ENCODE data around the gene SMC4.
"Not testable (repeated sequence)": the region's sequence is repeated elsewhere in the genome, so short reads cannot be mapped to it uniquely, and the experiment has no call there.

The SMC4 gene

DNA sequence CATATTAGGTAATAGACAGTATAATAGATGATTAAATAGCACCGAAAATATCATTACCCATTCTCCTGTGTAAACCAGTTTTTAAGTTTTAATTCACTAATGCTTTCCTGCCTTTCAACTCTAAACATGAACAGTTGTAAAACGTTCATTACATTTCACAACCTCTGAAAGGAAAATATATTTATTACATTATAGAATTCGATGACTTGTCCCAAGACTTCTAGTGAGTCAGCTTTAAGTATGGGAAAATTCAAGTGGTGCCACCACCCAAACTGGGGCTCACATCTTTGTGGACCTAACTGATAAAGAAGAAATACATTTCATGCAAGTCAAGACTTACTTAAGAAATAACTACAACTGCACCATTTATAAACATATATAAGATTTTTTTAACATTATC, 48.1 kb downstream of the SMC4 start:
- DNase-seq, result no peak

DNA sequence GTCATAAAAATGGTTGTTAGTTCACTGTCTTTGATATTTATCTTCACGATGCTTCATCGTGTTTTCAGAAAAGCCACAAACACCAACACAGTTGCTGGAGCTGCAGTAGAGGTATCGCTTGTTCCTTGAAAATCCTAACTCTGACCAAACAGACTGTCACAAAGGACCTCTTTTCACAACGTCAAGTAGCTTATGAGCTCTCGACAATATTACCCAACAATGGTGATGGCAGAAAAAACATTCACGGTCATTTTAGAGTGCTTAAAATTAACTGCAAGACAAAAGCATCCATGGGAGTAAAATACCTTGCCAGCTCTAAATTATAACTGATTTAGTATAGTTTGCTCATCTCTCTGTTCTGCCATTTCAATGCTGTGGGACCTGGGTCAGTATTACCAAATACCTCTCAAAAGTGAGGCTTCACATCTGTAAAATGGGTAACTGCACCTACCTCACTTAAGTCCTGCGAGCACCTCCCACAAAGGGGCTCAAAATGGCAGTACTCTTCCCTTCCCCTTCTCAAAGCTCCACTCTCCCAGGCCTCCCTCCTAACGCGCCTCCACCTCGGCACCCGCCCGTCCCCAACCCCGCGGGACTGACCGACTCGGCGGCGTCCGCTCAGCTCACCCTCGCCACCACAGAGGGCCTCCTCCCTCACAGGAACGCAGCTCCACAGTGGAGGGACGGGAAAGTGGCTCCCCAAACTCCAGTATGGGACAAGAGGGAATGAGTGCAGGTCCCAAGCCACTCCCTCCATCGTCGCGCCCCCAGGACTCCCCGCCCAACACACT, 49.6 kb downstream of the SMC4 start:
- DNase-seq, result peak; percentile 63

DNA sequence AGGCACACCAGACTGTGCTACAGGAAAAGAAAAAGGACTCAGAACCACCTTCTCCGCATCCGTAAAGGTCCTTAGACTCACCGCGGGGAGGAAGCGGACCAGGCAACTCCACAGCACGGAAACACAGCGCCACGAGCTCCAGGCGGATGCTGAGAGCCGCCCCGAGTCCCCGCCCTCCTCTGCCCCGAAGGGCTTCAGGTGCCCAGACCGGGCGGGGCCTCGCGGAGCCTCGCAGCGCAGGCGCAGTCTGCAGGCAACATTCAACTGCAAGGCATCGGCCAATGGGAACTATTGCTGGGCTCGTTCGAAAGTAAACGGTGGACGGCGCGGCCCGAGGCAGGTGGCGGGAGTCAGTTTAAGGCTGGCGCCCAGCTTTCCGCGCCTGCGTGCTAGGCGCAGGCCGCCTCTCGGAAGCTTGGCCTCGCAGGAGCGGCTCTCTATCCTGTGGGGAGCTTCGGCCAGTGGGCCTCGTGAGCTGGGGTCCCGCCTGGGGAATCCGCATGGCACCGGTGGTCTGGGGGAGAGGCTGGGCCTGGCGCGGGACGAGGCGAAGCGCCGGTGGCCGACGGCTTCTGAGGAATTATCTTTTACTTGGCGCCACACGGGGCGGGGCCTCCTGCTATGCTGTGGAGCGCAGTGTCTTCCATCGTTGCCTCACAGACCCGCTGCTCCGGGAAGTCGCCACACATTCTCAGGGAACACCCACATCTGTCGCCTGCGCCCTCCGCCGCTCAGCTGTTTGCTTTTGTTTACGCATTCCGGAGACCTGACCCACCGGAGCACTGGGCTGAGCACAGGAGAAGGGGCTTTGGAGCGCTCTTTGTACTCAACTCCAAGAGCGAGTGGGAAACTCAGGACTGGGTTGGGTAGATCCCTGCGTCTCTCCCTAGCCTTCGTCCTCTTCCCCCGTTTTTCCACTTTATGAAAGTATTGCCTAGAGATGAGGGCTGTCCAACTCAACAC, 50.5 kb downstream of the SMC4 start, which contains the start of gene TRIM59:
TSS of gene TRIM59 (minus strand) at position 151 of the 963 bp plus-strand sequence. CDS start 10,603 bp downstream, outside the sequence.
- DNase-seq, result peak; percentile 89

DNA sequence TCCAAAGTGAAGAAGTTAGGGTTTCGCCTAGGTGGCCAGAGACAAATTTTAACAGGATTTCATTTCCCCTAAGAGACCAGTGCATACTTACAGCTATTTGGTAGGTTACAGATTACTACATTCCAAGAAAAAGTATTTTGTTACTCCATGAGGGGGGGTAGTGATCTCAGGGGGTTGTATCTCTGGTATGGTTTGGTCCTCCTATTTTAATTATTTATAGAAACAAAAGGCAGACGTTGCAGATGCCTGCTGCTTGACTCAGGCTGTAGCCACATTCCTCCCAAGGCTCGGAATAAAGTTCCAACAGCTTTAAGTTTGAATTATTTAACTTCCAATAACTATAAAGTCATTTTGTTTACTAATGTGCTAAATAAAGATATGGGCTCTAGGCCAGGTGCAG, 51.4 kb downstream of the SMC4 start:
- no peak for DNase-seq

DNA sequence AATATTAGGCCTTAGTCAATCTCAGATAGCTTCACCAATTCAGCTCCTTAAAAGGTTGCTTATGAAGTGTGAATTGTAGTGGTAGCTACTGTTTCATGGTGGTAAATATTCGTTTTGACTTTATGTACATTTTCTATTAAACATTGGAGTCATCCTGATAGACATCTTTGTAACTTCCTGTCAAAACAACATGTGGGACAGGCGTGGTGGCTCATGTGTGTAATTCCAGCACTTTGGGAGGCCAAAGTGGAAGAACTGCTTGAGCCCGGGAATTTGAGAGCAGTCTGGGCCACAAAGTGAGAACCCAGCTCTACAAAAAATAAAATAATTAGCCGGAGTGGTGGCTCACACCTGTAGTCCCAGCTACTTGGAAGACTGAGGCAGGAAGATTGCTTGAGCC, 52.2 kb downstream of the SMC4 start:
- DNase-seq, result no peak

DNA sequence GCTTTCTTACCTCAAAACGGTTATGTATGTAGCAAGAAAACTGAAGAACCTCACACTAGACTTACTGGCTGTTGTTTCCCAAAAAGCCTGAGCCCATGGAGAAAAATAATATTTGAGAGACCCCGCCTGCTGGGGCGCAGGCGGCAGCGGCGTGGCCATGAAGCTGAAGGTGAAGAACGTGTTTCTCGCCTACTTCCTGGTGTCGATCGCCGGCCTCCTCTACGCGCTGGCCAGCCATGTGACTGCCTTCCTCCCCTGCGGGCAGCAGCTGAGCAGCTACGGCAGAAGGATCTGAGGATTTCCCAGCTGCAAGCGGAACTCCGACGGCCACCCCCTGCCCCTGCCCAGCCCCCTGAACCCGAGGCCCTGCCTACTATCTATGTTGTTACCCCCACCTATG, 52.8 kb downstream of the SMC4 start:
- DNase-seq, result not testable (repeated sequence)

DNA sequence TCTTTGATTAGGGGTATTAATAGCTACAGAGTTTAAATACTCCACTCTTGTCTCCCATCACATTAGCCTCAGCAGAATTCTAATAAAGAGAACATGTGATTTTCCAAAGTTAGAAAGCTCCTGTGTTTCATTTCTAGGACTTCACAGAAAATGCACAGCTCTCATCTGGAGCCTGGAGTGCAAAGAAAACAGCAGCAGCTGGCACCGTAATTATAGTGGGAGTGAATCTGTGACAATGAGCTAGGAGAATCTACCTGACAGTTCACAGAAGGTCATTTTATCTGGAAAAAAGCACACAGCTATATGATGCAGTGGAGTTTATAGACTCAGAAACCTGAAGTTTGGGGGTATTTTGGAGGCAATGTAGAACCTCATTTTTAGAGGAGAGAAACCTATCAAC, 55.5 kb downstream of the SMC4 start:
- DNase-seq, result peak; percentile 24

DNA sequence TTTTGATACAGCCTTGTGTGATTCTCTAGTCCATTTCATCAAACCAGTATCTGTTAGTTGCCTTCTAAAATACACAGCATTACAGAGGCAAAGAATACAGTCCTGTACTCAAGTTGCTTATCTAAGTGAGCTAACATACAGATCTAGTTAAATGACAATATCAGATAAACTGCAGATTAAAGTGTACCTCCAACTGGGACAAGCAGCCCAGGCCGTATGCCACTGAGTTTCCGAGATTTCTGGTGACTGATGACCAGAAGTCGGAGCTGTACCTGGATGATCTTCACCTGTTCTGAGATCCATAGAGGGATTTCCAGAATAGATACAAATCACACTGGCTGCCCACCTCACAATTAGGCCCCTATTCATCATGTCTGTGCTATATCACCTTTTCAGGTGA, 56.4 kb downstream of the SMC4 start:
- DNase-seq, result no peak

DNA sequence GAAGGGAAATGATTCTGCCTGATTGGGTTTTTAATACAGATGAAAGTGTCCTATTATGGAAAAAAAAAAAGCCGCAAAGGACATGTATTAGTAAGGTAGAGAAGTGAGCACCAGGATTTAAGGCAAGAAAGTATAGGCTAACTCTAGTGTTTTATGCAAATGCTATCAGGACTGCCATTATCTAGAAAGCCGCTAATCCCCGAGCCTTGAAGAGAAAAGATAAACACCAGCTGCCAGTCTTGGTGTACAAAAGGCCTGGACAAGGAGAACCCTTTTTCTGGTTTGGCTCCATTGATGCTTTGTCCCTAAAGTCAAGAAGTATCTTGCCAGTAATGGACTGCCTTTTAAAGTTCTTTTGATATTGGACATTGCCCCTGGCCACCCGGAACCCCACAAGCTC, 58.7 kb downstream of the SMC4 start:
- DNase-seq, result no peak

DNA sequence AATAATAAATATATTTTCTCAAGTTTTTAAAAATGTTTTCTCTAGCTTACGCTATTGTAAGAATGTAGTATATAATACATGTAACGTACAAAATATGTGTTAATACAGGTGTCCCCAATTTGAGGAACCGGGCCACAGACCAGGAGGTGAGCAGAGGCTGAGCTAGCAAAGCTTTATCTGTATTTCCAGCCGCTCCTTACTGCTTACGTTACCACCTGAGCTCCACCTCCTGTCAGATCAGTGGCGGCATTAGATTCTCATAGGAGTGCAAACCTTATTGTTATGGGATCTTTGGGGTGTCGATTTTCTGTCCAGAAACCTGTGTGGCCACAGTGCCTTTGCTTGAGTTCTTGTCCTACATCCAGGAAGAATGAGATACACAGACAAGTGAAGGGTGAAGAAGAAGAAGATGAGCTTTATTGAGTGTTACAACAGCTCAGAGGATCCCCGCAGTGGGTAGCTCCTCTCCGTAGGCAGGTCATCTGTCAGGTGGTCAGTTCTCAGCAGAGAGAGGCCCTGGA, 60.1 kb downstream of the SMC4 start:
- DNase-seq, result no peak

DNA sequence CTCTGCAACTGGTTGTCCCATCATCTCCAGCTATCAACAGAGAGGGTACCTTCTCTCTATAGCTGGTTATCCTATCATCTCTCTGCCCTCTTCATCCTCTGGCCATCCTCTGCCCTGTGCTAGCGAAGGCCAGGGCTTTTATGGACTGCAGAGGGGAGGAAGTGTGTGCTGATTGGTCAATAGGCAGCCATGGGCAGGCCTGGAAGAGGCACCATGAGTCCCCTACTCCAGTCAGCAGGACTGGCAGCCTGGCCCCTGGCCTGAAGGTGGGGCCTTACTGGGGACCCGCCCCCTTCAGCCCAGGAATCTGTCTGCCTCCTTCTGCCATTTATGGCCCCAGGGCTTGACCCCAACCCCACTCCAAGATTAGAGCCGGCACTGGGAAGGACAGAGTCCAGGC, 60.6 kb downstream of the SMC4 start:
- no peak for DNase-seq

DNA sequence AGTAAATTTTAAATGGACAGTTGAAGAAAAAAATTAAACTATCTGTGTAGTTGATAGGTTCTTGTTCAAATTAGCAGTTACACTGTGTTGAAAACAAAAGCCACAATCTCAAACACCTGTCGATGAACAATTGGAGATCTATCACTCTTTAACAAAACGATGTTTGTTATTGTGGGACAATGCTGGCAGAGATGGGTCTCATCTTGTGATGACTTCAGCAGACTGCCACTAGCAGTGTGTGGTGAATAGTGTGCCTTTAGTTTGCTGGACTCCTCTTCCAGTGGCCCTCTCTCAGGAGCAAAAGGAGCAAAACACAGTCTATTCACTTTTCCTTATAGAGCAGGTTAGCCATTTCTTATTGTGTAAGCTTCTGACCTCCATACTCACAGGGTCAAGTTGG, 64.9 kb downstream of the SMC4 start:
- DNase-seq, result no peak

DNA sequence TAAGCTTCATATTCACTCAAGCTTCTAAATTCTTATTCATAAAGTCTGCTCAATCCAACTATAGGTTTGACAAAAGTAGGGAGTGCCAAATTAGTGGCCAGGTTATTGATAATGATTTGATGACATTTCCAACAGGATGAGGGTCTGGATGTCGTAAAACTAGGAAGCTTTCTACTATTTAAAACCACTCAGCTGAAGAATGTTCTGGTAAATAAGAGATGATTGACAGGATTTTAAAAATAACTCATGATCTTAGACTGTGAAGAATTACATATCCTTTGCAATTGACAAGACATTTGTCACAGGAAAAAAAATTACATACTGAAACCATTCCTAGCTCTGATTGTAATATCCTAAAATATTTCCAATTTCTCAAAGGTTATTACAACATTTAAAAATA, 65.5 kb downstream of the SMC4 start:
- no peak for DNase-seq

DNA sequence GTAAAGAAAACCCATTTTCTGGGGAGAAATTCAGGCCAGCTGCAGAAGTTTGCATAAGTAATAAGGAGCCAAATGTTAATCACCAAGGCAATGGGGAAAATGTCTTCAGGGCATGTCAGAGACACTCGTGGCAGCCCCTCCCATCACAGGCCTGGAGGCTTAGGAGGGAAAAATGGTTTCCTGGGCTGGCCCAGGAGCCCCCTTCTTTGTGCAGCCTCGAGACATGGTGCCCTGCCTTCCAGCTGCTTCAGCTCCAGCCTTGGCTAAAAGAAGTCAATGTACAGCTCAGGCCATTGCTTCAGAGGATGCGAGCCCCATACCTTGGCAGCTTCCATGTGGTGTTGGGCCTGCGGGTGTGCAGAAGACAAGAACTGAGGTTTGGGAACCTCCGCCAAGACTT, 70.7 kb downstream of the SMC4 start:
- DNase-seq, result no peak

DNA sequence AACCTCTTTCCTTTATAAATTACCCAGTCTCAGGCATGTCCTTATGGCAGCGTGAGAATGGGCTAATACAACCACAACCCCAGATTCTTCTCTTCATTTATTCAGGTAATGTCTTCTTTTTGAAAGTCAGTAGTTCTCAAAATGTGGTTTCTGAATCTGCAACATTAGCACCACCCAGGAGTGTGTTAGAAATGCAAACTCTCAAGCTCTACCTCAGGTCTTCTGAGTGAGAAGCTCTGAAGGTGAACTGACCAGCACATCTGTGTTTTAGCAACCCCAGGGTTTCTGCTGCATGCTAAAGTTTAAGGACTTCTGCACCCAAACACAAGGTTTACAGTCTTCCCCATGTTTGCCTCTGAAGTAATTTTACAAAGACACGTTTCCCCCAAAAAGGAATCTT, 72.4 kb downstream of the SMC4 start:
- DNase-seq, result no peak

DNA sequence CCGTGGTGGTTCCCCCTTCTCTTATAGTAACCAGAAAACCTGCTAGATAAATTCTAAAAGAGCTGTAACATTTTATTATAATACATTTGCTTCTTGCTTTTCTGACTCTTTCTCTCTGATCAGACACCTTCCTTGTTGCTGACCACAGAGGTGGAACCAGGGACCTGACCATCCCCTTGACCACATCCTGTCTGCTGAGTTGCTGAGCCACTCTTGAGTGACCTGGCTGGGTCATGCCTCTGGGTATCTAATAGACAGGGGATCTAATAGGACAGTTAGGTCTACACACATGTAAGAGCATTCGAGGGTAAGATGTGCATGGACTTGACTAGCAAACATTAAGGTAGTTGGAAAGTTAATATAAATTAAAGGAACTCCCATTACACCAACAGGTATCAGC, 72.9 kb downstream of the SMC4 start:
- no peak for DNase-seq

DNA sequence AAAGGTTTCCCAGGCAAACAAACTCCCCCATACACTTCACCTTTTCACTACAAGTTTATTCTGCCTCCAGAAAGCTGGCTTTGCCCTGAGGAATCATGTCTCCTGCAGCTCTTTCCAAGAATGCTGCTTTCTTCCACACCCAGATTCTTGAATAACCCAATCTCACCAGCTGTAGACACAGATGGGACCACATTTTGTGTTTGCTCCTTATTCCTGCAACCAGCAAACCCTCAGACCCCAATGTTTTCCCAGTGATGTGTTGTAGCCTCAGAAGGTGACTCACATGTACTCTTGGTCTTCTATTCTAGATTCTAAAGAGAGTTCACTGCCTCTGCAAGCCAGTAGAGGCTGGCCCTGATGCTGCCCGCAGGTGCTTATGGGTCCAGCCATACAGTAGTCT, 73.8 kb downstream of the SMC4 start:
- no peak for DNase-seq

DNA sequence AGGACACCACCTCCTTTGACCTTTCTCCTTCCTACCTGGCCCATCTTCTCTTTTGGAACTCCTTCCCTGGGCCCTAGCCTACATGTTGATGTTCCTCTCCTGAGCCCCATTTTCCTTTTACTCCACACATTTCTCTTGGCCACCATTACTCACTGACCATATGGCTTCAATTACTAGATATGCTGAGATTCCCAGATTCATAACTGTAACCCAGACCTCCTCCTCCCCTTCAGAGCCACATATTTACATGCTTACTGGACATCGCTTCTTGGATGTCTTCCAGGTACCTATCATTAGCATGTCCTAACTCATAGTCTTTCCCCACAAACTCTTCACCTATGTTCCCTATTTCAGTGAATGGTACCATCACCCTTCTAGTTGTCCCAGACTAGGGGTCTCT, 74.5 kb downstream of the SMC4 start:
- DNase-seq, result no peak

DNA sequence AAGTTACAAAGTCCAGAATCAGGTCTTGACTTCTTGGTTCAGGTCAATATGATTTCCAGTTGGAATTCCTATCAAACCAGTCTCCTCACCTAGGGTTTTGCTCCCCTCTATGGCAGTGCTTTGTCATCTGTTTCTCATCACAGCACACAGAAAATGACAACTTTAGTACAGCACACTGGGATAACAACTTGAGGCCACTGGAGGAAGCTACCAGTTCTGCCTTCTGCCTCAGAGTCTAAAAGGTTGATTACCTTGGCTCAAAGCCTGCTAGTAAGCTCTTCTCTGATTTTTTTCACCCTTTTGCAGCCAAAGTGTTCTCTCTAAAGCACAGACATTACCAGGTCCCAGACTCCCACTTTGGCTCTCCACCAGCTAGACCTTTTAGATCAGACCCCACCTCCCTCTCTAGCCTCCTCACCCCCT, 75.0 kb downstream of the SMC4 start:
- no peak for DNase-seq

DNA sequence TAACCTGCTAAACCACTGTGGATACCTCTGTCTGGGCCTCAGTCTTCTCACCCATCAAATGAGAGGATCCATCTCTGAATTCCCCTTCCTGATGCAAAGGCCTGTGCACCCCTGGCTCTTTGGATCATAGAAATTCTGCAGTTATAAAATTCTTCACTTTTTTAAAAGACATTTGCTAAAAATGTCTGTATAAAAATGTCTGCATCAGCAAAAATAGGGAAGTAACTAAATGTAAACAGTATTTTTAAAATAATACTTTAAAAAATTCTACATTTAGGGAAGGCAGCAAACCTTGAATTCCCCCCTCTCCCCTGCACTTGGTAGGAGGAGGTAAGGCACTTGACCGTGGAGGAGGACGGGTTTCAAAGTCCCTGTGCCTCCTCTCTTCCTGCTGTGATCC, 75.7 kb downstream of the SMC4 start:
- DNase-seq, result no peak

DNA sequence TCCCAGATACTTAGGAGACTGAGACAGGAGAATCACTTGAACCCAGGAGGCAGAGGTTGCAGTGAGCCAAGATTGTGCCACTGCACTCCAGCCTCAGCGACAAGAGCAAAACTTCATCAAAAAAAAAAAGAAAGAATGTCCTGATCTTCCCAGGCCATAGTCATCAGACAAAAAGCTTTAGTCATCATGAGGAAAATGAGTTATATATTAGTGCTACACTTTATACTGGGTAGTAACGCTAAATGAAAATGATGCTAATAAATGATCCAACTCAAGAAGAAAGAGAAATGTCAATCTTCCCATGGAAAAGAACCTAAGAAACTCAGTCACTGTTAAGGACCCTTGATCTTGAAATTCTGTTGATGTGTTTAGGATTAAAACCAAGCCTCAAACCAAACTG, 76.4 kb downstream of the SMC4 start:
- DNase-seq, result no peak

DNA sequence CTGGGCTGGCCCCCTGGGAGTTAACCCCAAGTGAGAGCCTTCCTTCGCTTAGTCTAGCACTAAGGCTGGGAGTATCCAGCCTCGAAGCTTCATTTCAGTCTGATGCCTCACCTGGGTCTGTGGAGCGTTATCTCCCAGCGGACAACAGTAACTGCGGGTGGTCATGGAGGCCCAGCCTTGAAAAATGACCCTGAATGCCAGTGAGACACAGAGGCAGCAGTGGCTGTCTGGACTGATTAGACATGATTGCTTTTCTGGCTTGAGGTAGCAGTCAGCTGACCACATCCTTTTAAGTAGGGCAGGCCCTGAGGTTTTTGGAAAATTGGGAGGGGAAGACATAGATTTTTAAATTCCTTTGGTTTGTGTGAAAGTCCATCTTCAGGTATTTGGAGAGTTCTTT, 78.3 kb downstream of the SMC4 start:
- no peak for DNase-seq

DNA sequence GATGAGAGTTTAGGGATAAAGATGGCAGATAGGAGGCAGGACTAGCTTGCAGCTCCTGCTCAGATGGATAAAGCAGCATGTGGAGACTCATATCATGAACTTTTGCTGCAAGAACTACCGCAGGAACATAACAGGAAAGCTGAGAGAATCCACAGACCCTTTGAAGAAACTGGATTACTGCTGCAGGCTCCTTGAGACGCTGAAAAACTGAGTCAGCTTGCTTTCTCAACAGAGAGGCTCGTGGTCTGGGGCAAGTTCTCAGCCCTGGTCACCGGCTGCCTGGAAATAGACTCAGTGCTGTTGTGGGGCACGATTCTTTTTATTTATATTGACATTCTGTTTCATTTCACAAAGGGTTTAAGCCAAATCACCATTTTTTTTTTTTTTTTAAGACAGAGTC, 78.9 kb downstream of the SMC4 start:
- DNase-seq, result no peak

DNA sequence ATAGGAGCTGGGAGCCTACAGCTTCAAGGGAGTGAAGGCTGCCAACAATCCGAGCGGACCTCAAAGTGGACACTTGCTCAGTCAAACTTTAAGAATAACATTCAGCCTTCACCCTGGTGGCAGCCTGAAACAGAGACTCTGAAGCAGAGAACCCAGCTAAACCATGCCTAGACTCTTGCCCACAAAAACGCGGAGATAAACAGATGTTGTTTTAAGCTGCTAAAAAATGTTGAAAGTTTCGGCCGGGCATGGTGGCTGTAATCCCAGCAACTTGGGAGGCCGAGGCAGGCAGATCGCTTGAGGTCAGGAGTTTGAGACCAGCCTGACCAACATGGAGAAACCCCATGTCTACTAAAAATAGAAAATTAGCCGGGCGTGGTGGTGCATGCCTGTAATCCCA, 79.9 kb downstream of the SMC4 start:
- no peak for DNase-seq
